ENCODE measurements around the gene WNT5B. TPM values are rescaled to one million over a fixed set of nuclear protein-coding genes. Genes with fewer than 3 reads are reported as not detected.

WNT5B gene
- polyA plus RNA-seq, 3 donors = 5.0 to 8.0 (median 7.4) TPM

DNA sequence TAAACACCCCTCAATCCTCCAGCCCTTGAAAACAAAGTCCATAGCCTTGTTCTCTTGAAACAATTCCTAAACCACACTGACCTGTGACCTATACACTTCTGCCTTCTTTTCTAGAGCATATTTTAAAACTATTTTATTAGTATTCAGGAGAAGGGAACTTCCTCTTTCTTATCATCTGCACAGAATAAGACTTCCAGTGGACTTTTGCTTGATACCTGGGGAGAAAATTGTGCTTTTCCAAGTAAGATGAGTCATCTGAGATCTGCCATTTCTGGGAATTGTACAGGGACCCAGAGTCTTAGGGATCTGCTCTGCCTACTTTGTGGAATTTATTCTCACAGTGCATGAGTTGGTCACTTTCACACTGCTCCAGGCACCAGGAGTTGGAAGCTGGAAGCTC is 10.5 kb upstream of the WNT5B start:
- no peak for DNase-seq (ENCODE audit: extremely low read depth in 1 of 11, low read depth in 9 of 11, low spot score in 4 of 11)

DNA sequence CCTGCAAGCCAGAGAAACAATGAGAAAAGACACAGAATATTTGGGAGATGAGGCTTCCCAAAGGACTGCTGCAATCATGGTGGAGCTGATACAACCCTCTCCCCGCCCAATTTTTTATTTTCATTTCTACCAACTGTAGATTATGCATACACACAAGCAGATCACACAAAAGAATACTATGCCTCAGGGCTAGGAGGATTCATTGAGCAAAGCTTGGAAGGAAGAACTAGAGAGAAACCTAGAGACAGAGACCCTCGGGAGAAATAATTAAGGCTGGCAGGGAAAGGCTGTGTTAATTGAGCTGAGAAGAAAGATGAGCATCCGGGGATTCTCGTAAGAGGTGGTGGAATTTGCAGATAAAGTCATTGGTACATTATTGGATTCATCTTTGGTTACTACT is 9.9 kb upstream of the WNT5B start:
- no peak for DNase-seq (ENCODE audit: extremely low read depth in 1 of 11, low read depth in 9 of 11, low spot score in 4 of 11)

DNA sequence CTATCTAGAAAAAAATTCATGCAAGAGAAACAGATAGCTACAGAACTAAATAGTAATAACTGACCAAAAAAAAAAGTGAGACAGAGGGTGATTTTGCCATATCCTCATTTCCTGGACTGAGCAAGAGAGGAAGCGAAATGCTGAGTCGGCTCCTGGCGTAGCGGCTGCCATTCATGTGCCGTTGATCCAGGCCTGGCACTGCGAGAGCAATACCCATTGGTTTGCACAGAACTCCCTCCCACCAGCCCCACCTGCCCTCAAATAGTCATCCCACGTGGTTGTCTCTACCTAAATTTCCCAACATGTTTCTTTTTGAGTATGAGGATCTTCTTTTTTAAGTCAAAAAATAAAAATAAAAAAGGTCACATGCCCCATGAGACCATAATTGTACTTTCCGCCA is 9.4 kb upstream of the WNT5B start:
- no peak for DNase-seq (ENCODE audit: extremely low read depth in 1 of 11, low read depth in 9 of 11, low spot score in 4 of 11)

DNA sequence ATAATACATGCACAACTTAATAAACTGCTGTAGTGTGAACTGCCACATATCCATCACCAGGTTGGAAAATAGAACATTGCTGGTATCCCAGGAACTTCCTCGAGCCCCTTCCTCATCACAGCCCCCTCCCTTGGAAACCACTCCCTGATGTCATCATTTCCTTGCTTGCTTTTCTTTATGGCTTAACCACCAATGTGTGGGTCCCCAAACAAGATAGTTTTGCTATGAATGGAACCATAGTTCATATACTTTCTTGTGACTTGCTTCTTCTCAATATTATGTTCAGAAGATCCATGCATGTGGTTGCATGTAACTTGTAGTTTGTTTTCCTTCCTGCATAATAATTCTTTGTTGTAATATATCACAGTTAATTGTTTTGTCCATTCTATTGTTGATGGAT is 8.9 kb upstream of the WNT5B start:
- DNase-seq (ENCODE audit: extremely low read depth in 1 of 11, low read depth in 9 of 11, low spot score in 4 of 11) = no peak

DNA sequence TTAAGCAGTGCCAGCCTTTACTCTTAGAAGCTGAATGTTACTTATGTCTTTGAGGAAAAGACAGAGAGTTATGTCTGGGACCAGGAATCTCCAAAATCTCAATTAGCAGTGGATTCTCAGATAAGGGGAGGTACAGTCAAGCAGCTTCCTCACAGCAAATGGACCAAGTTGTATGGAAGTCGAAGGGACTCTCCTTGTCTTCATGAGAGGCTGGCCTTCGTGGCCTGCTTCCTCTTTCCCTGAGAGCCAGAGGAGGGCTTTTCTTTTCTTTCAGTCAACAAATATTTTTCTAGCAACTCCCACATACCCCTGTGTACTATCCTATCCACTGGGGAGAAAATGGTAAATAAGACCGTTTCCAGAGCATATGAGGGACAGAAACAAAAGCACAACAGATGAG is 6.6 kb upstream of the WNT5B start:
- DNase-seq (ENCODE audit: extremely low read depth in 1 of 11, low read depth in 9 of 11, low spot score in 4 of 11) = no peak

DNA sequence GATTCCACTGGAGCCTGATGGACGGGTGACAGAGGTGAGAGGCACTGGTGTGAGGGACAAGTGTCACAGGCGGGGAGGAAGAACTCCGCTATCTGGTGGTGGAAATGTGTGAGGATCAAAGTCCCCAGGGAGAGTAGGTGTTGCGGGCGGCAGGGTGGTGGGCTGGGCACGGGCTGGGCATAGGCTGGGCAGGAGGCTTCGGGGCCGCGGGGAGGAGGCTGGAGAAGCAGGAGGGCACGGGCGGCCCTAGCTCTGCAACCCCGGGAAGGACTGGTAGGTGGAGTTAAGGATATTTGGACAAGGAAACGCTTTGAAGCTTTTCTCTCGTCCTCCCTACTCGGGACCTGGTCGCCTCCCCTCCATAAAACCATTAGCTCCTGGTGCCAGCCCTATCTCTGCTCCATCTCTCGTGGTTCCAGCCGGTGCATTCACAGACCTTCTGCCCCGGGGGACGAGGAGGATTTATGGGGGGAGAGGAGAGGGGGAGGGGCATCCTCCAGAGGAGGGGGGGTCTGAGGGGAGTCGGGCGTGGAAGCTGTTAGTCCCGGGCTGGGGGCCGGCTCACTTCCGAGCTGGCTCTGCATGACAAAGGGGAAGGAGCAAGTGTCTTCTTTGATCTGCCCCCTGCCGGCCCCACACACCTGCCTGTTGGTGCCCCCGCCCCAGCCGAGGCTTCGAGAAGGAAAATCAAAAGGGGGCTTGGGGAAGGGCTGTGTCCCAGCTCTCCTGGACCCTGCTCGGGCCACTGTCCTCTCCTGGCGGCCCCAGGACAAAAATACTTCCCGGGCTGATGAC is 504 bp downstream of the WNT5B start:
- DNase-seq (ENCODE audit: extremely low read depth in 1 of 11, low read depth in 9 of 11, low spot score in 4 of 11) = peak in 1 of 11 donors; percentile 38

DNA sequence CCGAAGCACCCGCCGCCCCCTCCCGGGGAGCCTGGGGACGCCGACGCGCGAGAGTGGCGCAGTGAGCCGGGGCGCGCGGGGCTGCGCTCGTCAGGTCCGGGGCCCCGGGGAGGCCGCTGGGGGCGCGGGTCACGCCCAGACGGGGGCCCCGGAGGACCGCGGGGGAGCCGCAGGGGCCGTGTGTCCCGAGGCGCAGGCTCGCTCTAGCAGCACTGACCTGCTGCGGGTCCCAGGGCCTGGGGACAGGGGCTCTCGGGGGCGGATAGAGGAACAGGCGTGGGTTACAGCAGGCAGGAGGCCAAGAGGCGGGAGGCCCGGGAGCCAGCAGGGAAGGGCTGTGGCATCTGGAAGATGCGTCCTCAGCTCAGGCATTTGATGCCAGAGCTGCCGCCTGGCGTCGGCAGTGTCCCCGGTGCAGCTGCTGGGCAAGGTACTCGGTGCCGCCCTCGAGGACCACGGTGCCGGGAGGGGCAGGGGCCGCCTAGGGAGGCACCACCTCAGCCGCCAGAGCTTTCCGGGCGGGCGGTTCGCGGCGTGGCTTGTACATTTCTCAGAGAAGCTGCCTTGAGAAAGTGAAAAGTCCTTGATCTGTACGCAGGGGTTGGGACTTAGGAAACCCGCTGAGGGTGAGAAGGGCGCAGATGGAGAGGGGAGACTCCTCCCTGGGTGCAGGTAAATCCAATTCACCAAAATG is 1.2 kb downstream of the WNT5B start:
- peak in 1 of 11 donors; percentile 34 for DNase-seq (ENCODE audit: extremely low read depth in 1 of 11, low read depth in 9 of 11, low spot score in 4 of 11)

DNA sequence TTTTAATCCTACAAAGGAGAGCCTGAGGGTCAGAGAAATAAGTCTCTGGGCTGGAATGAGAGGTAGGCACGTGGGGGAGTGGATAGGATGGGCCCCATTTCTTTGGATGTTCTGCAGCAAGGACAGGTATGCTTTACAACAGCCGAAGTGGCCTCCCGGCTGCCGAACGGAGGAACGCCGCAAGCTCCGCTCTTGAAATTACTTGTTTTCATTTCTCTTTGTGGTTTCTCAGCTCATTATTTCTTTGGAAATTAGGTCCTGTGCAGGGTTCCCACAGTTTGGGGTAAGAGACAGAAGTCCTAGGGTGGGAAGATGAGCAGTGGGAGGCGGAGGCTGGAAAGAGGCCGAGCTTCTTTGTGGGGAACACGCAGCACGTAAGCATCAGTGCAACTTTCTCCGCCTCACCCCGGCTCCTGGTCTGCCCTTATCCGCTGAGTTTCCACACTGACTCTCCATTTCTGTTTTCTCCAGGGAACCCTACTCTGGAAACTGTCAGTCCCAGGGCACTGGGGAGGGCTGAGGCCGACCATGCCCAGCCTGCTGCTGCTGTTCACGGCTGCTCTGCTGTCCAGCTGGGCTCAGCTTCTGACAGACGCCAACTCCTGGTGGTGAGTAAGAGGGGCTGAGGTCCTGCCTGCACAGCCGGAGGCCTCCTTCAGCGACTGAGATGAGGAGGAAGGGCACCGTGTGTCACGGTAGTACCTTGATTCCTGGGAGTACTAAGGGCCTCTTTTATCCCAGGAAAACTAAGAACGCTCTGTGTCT is 2.0 kb downstream of the WNT5B start:
- DNase-seq (ENCODE audit: extremely low read depth in 1 of 11, low read depth in 9 of 11, low spot score in 4 of 11) = no peak

DNA sequence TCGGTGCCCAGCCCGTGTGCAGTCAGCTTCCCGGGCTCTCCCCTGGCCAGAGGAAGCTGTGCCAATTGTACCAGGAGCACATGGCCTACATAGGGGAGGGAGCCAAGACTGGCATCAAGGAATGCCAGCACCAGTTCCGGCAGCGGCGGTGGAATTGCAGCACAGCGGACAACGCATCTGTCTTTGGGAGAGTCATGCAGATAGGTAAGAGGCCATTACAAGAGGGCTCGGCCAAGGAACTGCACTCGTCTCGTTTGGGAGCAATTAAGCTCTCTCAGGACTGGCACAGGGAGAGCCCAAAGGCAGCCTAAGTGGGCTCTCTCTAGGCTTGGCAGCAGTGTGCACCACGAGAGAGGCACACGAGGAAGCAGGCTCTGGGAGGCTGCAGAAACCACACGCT is 3.7 kb downstream of the WNT5B start:
- no peak for DNase-seq (ENCODE audit: extremely low read depth in 1 of 11, low read depth in 9 of 11, low spot score in 4 of 11)

DNA sequence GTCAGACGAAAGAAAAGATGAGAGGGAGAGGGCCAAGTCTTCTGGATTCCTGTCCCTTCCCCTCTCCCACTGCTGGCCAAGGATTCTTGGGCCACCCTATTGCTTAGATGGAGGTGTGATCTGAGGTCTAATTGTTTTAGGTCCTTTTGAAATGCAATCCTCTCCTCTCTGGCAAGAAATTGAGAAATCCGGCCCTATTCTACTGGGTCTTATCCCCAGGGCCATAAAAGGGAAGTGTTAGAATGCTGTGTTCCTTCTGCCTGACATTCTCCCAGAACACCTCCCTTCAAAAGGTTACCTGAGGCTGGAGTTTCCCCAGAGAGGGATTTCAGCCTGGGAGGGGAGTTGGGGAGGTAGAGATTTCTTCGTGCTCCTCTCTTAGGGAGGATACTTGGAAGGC is 4.4 kb downstream of the WNT5B start:
- DNase-seq (ENCODE audit: extremely low read depth in 1 of 11, low read depth in 9 of 11, low spot score in 4 of 11) = no peak

DNA sequence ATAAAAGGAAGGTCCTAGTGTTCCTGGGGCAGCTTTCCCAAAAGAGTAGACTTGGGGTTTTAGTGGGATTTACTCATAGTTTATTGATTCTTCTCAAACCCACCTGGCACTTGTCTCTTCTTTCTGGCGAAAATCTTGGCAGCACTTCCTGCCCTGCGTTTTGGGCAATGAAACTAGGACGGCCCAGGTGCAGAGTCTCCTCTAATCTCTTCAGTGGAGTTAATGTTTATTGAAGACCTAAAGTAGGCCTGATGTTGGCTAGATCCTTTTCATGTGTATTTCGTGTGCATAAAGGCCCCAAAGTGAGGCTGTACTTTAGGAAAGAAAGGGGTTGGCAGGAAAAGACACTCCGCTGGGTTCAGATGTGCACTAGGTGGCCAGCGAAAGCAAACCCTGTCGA is 5.1 kb downstream of the WNT5B start:
- no peak for DNase-seq (ENCODE audit: extremely low read depth in 1 of 11, low read depth in 9 of 11, low spot score in 4 of 11)

DNA sequence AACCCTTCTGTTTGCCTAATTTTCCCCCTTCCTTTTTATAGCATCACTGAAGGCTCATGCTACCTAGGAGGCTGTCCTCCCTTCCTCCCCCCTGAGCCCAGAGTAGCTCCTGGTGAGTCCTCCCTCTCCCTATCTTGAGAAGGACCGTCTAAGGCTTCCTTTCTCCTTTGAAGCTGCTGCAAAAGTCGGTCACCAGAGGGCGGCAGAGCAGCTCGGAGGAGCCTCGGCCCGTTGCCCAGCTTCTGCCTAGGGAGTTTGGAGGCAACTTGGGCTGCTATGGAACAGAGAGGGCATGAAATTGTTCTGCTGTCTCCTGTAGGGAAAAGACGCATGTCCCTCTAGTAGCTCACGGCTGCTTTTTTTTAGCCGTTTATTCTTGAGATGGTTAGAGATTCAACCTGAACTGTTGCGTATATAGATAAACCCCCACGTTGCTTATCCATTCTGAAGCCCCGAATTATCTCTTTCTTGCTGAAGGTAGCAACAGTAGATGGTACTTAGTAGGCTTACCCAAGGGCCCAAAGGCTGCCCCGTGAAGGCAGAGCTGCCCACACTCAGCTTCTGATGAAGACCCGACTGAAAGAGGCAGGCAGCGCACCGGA is 5.7 kb downstream of the WNT5B start:
- peak in 1 of 11 donors; percentile 47 for DNase-seq (ENCODE audit: extremely low read depth in 1 of 11, low read depth in 9 of 11, low spot score in 4 of 11)

DNA sequence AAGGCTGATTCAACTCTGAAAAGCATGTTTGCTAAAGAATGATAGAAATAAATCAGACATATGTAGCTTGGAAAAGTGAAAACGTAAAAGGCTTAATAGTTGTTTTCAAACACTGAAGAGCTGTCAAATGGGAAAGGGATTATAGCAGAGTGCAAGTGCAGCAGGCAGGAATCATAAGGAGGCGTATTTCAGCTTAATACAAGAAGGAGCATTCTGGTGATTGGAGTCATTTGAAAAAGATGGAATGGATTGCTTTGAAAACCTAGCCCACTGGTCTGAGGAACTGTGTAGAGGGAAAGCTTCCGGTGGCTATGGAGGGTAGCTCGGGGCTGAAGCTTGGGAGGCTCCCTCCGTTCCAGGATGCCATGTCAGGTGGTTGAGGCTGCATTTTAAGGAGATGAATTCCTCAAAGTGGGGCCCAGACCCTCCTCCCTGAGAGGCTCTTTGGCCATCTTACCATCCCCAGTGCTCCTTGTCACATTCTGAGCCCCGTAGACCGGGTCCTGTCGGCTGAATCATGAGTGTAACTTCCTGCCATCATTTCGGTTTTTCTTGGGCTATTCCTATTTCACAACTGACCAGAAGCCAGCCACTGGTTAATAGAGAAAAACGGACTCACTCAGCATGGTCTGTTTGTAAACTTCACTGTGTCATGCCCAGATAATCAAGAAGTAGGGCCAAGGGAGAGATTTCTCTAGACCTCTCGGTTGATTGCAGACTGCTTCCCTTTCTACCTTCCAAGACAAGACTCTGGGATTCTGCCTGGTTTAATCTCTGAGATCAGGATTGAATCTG is 6.5 kb downstream of the WNT5B start:
- DNase-seq (ENCODE audit: extremely low read depth in 1 of 11, low read depth in 9 of 11, low spot score in 4 of 11) = no peak

DNA sequence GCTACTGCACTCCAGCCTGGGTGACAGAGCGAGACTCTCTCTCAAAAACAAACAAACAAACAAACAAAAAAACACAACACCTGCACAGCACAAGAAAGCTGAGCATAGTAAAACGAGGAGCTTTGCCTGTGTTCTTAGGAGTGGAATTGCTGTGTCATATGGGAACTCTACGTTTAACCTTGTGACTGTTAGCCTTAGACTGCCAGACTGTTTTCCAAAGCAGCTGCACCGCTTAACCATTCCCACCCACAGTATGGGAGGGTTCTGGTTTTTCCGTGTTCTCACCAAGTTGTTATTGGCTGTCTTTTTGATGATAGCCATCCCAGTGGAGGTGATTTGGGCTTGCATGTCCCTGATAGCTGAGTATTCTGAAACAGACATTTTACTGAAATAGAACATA is 9.2 kb downstream of the WNT5B start:
- no peak for DNase-seq (ENCODE audit: extremely low read depth in 1 of 11, low read depth in 9 of 11, low spot score in 4 of 11)

DNA sequence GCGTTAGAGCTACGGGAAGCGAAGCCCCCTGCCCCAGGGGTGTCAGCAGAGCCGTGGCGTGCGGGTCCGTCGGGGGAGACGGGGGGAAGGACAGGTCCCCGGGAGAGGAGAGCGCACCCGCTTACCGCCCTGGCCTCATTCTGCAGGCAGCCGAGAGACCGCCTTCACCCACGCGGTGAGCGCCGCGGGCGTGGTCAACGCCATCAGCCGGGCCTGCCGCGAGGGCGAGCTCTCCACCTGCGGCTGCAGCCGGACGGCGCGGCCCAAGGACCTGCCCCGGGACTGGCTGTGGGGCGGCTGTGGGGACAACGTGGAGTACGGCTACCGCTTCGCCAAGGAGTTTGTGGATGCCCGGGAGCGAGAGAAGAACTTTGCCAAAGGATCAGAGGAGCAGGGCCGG is 10.5 kb downstream of the WNT5B start:
- no peak for DNase-seq (ENCODE audit: extremely low read depth in 1 of 11, low read depth in 9 of 11, low spot score in 4 of 11)

DNA sequence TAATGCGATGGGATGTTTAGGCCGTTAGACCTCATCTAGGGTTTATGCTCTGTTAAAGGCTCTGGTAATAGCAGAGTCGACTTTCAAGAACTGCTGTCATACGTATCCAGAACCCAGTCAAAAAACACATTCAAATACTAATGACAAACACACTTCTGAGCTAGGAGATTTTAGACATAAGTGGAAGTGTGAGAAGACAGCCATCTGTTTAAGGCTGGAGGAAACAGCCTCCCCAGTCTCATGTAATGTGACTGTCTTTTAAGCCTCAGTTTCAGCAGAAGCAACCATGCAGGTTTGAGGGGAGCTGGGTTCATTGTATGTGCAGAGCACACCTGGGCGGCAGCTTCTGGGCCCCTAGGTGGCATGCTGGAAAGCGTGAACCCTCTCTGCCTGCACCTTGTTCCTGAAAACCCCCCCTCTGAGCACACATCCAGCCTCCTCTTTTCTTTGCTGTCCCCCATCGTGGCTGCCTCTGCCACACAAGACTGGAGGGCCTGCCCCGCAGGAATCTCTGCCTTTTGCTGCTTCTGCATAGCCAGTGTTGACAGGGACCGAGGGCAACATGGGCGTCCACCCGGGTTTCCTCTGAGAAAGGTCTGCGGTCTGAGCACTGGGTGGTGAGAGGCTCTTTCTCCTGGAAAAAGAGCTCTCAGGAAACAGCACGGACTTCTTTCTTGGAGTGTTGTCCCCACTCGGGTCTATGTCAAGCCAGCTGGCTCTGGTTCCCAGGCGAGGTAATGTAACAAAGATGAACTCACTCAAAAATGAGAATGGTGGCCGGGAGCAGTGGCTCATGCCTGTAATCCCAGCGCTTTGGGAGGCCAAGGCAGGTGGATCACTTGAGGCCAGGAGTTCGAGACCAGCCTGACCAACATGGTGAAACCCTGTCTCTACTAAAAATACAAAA is 11.6 kb downstream of the WNT5B start:
- DNase-seq (ENCODE audit: extremely low read depth in 1 of 11, low read depth in 9 of 11, low spot score in 4 of 11) = no peak

DNA sequence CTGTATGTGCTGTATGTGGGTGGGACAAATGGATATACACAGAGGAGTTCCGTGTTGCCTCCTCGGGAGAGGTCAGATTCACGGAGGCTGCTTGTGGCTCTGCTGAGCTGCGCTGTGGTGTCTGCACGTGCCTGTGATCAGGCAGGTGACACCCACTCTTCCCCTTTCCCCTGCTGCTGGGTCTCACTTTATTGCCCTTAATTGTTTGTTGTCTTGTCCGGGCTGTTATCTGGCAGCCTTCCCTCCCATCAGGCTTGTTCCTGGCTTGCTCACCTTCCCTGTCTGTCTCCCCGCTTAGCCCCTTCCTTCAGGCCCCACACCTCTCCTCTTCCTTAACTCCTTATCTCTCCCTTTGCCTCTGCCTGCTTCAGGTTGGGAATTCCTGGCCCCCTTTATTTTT is 13.5 kb downstream of the WNT5B start:
- DNase-seq (ENCODE audit: extremely low read depth in 1 of 11, low read depth in 9 of 11, low spot score in 4 of 11) = no peak

DNA sequence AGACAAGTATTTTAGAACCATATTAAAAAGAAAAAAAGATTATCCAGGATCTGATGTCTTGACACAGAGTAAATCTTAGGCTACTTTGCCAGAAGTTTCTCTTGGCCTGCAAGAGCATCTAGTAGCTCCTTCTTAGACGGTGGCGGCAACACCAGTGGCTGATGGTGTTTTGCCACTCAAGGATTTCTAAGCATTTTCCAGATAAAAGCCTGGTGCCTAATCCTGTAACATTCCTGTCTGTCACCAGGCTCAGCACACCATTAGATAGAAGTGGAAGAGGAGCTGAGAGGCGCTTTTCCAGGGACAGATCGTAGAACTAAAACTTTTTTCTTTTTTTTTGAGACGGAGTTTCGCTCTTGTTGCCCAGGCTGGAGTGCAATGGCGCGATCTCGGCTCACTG is 14.0 kb downstream of the WNT5B start:
- no peak for DNase-seq (ENCODE audit: extremely low read depth in 1 of 11, low read depth in 9 of 11, low spot score in 4 of 11)
